Astrocyte of the spinal cord (primary cell): ENCODE results near the gene LRP5.

Experiments used
- DNase-seq: peaks from one replicate; pipeline ENCODE4 v3.0.0; 2011; ENCODE audit warnings: low read depth, low spot score
- H3K4me3 ChIP-seq: 2 replicates; pipeline ENCODE4 v1.5.1; 2011; ENCODE audit warnings: low read depth, mild to moderate bottlenecking, low read length, moderate library complexity
- in situ Hi-C: cut with HindIII; loops from 2 replicates; pipeline ENCODE4 v1.10.0; 2017; ENCODE audit warnings: low sequenced_read_pairs
- TF ChIP-seq, protein P1 (sequence below): IDR thresholded peaks from 2 replicates; pipeline ENCODE4 v1.5.1; 2012; ENCODE audit warnings: low read depth, mild to moderate bottlenecking, low read length, inconsistent platforms

The LRP5 gene

DNA sequence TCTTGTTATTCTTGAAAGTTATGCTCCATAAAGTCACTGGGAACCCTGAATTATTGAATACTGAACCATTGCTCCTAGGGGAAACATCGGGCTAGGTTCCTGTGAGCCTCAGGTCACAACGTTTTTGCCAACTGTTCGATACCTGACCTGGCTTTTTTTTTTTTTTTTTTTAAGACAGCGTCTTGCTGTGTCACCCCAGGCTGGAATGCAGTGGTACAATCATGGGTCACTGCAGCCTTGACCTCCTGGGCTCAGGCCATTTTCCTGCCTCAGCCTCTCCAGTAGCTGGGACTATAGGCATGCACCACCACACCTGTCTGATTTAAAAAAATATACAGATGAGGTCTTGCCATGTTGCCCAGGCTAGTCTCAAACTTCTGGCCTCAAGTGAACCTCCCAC, 22.5 kb downstream of the LRP5 start:
- TF ChIP-seq, protein P1, sequence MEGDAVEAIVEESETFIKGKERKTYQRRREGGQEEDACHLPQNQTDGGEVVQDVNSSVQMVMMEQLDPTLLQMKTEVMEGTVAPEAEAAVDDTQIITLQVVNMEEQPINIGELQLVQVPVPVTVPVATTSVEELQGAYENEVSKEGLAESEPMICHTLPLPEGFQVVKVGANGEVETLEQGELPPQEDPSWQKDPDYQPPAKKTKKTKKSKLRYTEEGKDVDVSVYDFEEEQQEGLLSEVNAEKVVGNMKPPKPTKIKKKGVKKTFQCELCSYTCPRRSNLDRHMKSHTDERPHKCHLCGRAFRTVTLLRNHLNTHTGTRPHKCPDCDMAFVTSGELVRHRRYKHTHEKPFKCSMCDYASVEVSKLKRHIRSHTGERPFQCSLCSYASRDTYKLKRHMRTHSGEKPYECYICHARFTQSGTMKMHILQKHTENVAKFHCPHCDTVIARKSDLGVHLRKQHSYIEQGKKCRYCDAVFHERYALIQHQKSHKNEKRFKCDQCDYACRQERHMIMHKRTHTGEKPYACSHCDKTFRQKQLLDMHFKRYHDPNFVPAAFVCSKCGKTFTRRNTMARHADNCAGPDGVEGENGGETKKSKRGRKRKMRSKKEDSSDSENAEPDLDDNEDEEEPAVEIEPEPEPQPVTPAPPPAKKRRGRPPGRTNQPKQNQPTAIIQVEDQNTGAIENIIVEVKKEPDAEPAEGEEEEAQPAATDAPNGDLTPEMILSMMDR: no peak
- in situ Hi-C loops: no loop called here
- no peak overlapping the region for H3K4me3 ChIP-seq
- DNase-seq: no peak

DNA sequence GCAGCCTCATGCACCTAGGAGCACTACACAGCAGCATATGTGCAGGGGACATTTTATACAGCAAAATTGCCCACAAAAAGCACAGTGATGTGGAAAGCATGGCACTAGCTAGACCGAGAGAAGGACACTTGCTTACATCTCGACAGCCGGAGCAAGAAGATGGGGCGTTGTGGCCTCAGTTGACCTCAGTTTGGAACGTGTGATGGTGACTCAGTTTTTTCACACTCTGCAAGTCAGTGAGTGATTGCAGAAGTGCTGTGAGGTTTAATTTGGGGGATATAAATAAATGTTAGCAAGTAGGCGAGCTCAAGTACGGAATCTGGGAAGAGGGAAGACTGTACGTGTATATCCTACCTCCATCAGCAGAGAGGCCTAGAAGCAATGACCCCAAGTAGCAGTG, 23.3 kb downstream of the LRP5 start:
- TF ChIP-seq, protein P1: no peak

DNA sequence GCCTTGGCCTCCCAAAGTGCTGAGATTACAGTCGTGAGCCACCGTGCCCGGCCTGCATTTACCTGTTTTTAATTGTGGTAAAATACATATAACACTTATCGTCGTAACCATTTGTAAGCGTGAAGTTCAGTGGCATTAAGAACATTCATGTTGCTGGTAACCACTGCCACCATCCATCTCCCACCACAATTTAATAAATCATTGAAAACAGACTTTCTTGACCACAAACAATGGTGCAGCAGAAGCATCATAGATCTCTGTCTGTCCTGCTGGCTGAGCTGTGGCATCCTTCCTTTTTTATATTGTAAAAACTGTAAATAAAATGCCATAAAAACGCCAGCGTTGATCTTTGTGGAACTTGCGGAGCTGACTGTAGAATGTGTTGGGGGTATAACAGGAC, 24.3 kb downstream of the LRP5 start:
- TF ChIP-seq, protein P1: no peak
- DNase-seq: no peak
- in situ Hi-C loops: no loop called here
- no peak overlapping the region for H3K4me3 ChIP-seq

More for the DNA sequence above, 23.3 kb downstream of the LRP5 start:
- DNase-seq: no peak
- no peak overlapping the region for H3K4me3 ChIP-seq
- in situ Hi-C loops: no loop called here

DNA sequence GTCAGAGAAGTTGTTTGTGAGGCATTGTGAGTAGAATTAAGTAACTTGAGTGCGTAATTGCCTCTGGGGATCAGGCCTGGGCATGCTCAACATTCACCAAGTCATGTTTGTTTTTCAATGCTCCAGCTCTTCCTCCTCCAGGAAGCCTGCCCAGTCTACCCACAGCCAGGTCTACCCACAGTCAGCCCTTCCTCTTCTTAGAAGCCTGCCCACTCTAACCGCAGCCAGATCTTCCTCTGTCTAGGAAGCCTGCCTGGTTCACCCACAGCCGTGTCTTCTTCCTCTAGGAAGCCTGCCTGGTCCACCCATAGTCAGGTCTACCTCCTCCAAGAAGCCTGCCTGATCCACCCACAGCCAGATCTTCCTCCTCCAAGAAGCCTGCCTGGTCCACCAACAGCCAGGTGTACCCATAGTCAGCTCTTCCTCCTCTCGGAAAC, 25.0 kb downstream of the LRP5 start:
- in situ Hi-C loops: no loop called here
- no peak overlapping the region for H3K4me3 ChIP-seq

DNA sequence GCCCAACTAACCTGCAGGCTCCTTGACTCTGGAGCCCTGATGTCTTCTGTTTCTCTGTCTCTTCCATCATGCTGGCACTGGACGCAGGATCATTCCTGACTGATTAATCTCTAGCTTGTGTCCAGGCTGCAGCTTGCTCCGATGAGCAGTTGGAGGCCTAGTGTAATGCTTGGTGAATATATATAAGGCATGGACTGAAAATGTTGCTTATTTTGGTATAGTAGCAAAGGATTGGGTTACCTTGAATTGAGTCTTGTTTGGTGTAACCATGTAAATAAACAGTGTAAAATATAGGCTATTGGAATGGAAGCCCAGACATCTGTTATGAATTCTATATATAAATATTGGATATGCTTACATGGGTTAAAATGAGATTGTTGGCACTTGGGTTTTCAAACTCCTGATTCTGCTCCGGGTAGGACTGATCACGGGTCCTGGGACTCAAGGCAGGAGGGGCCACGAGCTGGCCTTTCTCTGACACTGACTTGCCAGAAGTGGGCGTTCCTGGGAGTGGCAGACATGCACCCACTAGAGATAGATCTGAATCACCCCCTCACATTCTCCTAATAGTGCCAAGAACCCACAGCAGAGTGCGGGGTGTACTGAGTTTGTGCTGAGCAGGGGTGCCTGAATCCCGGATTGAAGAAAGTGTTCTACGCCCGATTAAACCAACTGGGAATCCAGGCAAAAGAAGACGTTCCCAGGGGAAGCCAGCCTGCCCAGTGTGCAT, 25.8 kb downstream of the LRP5 start:
- no peak overlapping the region for H3K4me3 ChIP-seq
- no peak for DNase-seq
- in situ Hi-C loops: no loop called here
- TF ChIP-seq, protein P1: no peak

More for the DNA sequence above, 25.0 kb downstream of the LRP5 start:
- TF ChIP-seq, protein P1: no peak
- no peak for DNase-seq

DNA sequence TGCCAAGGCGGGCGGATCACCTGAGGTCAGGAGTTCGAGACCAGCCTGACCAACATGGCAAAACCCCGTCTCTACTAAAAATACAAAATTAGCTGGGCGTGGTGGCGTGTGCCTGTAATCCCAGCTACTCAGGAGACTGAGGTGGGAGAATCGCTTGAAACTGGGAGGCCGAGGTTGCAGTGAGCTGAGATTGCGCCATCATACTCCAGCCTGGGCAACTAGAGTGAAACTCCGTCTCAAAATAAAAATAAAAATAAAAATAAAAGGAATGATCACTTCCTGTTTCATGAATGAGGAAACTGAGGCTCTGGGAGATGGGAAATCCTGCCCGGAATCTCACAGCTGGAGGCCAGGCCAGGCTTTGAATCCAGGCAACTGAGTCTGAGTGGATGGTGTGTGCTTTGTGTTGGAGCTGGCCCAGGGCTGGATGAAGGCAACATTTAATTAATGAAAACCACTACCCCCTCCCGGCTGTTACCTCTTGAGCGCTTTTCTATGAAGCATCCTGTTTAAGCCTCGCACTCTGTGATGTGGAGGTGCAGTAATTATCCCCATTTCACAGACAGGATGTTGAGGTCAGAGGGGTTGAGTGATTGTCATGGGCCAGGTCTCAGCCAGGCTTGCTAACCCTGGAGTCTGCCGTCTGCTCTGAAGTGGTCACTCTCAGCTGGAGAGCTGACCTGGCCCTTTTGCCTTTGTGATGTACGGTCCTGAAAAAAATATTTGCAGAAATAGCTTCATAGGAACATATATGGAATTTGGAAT, 27.8 kb downstream of the LRP5 start:
- TF ChIP-seq, protein P1: no peak

More for the DNA sequence above, 27.8 kb downstream of the LRP5 start:
- no peak overlapping the region for H3K4me3 ChIP-seq
- DNase-seq: no peak
- in situ Hi-C loops: no loop called here
